ENCODE data around the gene MAP3K13.
"Not testable (repeated sequence)": the region's sequence is repeated elsewhere in the genome, so short reads cannot be mapped to it uniquely, and the experiment has no call there.

Gene MAP3K13

GRCh38 chr3:185399737-185400667, 37.1 kb downstream of the MAP3K13 start:
- no peak for DNase-seq

GRCh38 chr3:185400866-185401265, 37.9 kb downstream of the MAP3K13 start:
- no peak for DNase-seq

GRCh38 chr3:185401319-185401955, 38.5 kb downstream of the MAP3K13 start:
- no peak for DNase-seq

GRCh38 chr3:185402561-185402960, 39.6 kb downstream of the MAP3K13 start:
- DNase-seq, result no peak

- no peak for DNase-seq
Measured at GRCh38 chr3:185403002-185403401, 40.1 kb downstream of the MAP3K13 start.

GRCh38 chr3:185405243-185405642, 42.3 kb downstream of the MAP3K13 start:
- no peak for DNase-seq

- no peak for DNase-seq
Measured at GRCh38 chr3:185405664-185406063, 42.7 kb downstream of the MAP3K13 start.

GRCh38 chr3:185406121-185406620, 43.2 kb downstream of the MAP3K13 start:
- DNase-seq, result no peak

GRCh38 chr3:185409957-185410356, 47.0 kb downstream of the MAP3K13 start:
- DNase-seq, result no peak

GRCh38 chr3:185411133-185411532, 48.2 kb downstream of the MAP3K13 start:
- no peak for DNase-seq

- no peak for DNase-seq
Measured at GRCh38 chr3:185416513-185416912, 53.6 kb downstream of the MAP3K13 start.

- DNase-seq, result not testable (repeated sequence)
Measured at GRCh38 chr3:185418561-185418977, 55.6 kb downstream of the MAP3K13 start.

- no peak for DNase-seq
Measured at GRCh38 chr3:185420762-185421161, 57.8 kb downstream of the MAP3K13 start.

- no peak for DNase-seq
Measured at GRCh38 chr3:185421577-185422232, 58.8 kb downstream of the MAP3K13 start.

- DNase-seq, result no peak
Measured at GRCh38 chr3:185422677-185423076, 59.7 kb downstream of the MAP3K13 start.

GRCh38 chr3:185423178-185423577, 60.2 kb downstream of the MAP3K13 start:
- DNase-seq, result no peak

- DNase-seq, result no peak
Measured at GRCh38 chr3:185424435-185424834, 61.5 kb downstream of the MAP3K13 start.

GRCh38 chr3:185430375-185430774, 67.4 kb downstream of the MAP3K13 start:
- DNase-seq, result no peak

- DNase-seq, result no peak
Measured at GRCh38 chr3:185439745-185440466, 77.0 kb downstream of the MAP3K13 start.

GRCh38 chr3:185442031-185442430, 79.1 kb downstream of the MAP3K13 start:
- DNase-seq, result no peak

GRCh38 chr3:185444329-185444728, 81.4 kb downstream of the MAP3K13 start:
- no peak for DNase-seq

- DNase-seq, result no peak
Measured at GRCh38 chr3:185448107-185448506, 85.2 kb downstream of the MAP3K13 start.

- not testable (repeated sequence) for DNase-seq
Measured at GRCh38 chr3:185451432-185451831, 88.5 kb downstream of the MAP3K13 start.

Measured in activated CD8-positive, alpha-beta memory T cell treated with anti-CD3 and anti-CD28 coated beads, Interleukin-2, amount 50 U/mL, for 4 hours (primary cell).